Fibroblast of pulmonary artery (primary cell): Measurements from ENCODE around the gene F2RL1.
"Not testable (repeated sequence)": the region's sequence is repeated elsewhere in the genome, so short reads cannot be mapped to it uniquely, and the experiment has no call there.

Source experiments
- DNase-seq: peaks from one replicate; pipeline ENCODE4 v3.0.0-alpha.2; 2010; ENCODE audit warnings: low read depth
- H3K4me3 ChIP-seq: replicated peaks from 2 replicates; pipeline ENCODE4 v1.5.1; 2011; ENCODE audit warnings: low read depth, mild to moderate bottlenecking, control low read depth, low read length, moderate library complexity
- TF ChIP-seq, protein P1 (sequence below): IDR thresholded peaks from 2 replicates; pipeline ENCODE4 v1.5.1; 2011; ENCODE audit warnings: mild to moderate bottlenecking, control low read depth, low read length, inconsistent platforms; ENCODE audit errors: missing control alignments

F2RL1 gene

DNA sequence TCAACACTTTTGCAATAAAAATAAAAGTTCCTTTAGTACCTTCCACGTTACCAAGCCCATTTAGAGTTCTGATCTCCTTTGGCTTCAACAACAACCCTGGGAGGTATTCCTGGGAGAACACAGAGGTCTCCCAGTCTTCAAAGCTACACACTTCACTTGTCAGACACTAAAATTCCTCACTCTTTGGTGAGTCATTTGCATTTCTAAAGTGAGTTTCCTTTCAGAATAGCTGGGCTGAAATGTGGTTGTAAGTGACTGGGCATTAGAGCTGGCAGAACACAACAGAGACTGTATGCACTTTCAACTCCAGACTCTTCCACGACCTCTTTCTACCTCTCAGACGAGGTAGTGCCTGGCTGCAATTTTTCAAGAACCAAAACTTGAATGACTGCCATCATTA, 11.5 kb upstream of the F2RL1 start:
- TF ChIP-seq, protein P1, sequence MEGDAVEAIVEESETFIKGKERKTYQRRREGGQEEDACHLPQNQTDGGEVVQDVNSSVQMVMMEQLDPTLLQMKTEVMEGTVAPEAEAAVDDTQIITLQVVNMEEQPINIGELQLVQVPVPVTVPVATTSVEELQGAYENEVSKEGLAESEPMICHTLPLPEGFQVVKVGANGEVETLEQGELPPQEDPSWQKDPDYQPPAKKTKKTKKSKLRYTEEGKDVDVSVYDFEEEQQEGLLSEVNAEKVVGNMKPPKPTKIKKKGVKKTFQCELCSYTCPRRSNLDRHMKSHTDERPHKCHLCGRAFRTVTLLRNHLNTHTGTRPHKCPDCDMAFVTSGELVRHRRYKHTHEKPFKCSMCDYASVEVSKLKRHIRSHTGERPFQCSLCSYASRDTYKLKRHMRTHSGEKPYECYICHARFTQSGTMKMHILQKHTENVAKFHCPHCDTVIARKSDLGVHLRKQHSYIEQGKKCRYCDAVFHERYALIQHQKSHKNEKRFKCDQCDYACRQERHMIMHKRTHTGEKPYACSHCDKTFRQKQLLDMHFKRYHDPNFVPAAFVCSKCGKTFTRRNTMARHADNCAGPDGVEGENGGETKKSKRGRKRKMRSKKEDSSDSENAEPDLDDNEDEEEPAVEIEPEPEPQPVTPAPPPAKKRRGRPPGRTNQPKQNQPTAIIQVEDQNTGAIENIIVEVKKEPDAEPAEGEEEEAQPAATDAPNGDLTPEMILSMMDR = no peak
- no peak overlapping the region for H3K4me3 ChIP-seq
- DNase-seq = peak; percentile 82

DNA sequence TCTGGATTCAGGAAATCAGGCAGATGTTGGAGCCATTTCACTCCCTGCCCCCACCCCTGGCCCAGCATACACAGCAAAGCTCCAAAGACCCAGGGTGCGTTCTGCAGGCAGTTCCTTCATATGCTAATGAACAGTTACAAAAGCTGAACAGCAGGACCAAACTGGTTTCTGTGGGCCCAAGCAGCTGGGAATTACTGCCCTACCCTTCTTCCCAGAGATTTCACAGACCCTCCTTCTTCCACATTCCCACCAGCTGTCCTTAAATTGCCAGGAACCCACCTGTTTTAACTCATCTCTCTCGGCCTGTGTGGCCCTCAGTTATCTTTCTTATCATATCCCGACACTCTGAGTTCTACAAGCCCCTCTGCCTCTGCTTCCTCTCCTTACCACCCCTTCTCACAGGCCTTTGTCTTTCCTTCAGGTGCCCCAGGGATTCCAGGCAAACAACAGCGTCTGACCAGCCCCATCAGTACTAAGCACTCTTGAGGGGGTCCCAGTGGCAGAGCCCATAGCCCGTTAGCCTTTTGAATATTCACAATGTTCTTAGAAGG, 10.6 kb upstream of the F2RL1 start:
- H3K4me3 ChIP-seq = no peak overlapping the region
- TF ChIP-seq, protein P1 = no peak
- no peak for DNase-seq

GRCh38 chr5:76809141-76809540, 9.7 kb upstream of the F2RL1 start:
- TF ChIP-seq, protein P1 = no peak
- no peak for DNase-seq
- H3K4me3 ChIP-seq = no peak overlapping the region

DNA sequence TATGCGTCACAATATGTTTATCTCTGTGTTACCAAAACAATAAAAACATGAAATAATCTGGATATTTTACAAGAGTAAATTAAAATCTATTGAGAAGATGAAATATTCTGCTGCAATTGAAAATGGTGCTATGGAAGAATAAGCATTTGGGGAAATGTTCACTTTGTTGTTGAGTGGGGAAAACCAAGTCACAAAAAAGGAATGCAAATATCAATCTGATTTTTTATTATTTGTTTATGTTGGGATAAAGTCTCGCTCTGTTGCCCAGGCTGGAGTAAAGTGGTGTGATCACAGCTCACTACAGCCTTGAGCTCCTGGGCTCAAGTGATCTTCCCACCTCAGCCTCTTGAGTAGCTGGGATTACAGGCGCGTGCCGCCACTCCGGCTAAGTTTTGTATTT, 8.6 kb upstream of the F2RL1 start:
- TF ChIP-seq, protein P1 = no peak
- no peak for DNase-seq

GRCh38 chr5:76811214-76811613, 7.6 kb upstream of the F2RL1 start:
- no peak for DNase-seq
- TF ChIP-seq, protein P1 = no peak
- H3K4me3 ChIP-seq = no peak overlapping the region

More for the DNA sequence above, 8.6 kb upstream of the F2RL1 start:
- H3K4me3 ChIP-seq = no peak overlapping the region

GRCh38 chr5:76812209-76812608, 6.6 kb upstream of the F2RL1 start:
- DNase-seq, H3K4me3 ChIP-seq: not testable (repeated sequence)

- DNase-seq = peak; percentile 58
- H3K4me3 ChIP-seq = no peak overlapping the region
- TF ChIP-seq, protein P1 = no peak
Observed at GRCh38 chr5:76813982-76814562, 4.8 kb upstream of the F2RL1 start.
